ENCODE results near the gene ACSS2. TPM values are rescaled to one million over a fixed set of nuclear protein-coding genes. Genes with fewer than 3 reads are reported as not detected.

ACSS2 gene
- total and polyA plus RNA-seq, 2 experiments from 2014 or later = 26.1 to 49.3 TPM

GRCh38 chr20:34871320-34871926 is 5.0 kb upstream of the ACSS2 start (continued):
- TF ChIP-seq CTCF (conservative IDR thresholded peaks at IDR 0.05; ENCODE audit: low read depth in 2 of 2) = no peak
- TF ChIP-seq ZNF114 (CRISPR knock-in tag; IDR thresholded peaks at IDR 0.05) = no peak
- TF ChIP-seq JUNB (IDR thresholded peaks at IDR 0.05; ENCODE audit: unreplicated experiment) = no peak
- TF ChIP-seq POLR2AphosphoS5 (IDR thresholded peaks at IDR 0.05; ENCODE audit: low read depth) = no peak
- no peak for TF ChIP-seq STAT1 (IDR thresholded peaks at IDR 0.05; ENCODE audit: unreplicated experiment)
- no peak for TF ChIP-seq REST (IDR thresholded peaks at IDR 0.05; ENCODE audit: unreplicated experiment)
- no peak for TF ChIP-seq NANOG (IDR thresholded peaks at IDR 0.05; ENCODE audit: borderline replicate concordance)
- no peak for TF ChIP-seq EZH2 (IDR thresholded peaks at IDR 0.05; ENCODE audit: low read depth, unreplicated experiment)
- TF ChIP-seq ETS1 (IDR thresholded peaks at IDR 0.05) = no peak
- TF ChIP-seq CREB1 (CRISPR knock-in tag; IDR thresholded peaks at IDR 0.05; ENCODE audit: low read depth) = no peak

GRCh38 chr20:34871966-34872621 is 4.3 kb upstream of the ACSS2 start:
- H3K27ac Mint-ChIP-seq = no peak overlapping the region
- Histone ChIP-seq H3K4me2 (peak overlapping the region; percentile 99), H3K27ac (ENCODE audit: low read depth) (no peak overlapping the region), H3K36me3 (ENCODE audit: insufficient read depth) (no peaks in the 10 kb centered on the region), H3K27me3 (ENCODE audit: insufficient read depth) (peaks cover 21% of the 10 kb centered on the region), H3K9me2 (ENCODE audit: insufficient read depth) (no peaks in the 10 kb centered on the region), H3K79me2 (replicated peaks; ENCODE audit: insufficient read depth) (peaks cover 12% of the 10 kb centered on the region; the same call in 1 of the 2 replicates), H3F3A (replicated peaks; ENCODE audit: low read depth) (peaks cover 5% of the 10 kb centered on the region; the same call in 1 of the 2 replicates), H3K4me1 (ENCODE audit: insufficient read depth) (peaks cover 20% of the 10 kb centered on the region), H3K4me3 (peak overlapping the region; percentile 94), H4K20me1 (replicated peaks; ENCODE audit: insufficient read depth) (peaks cover 3% of the 10 kb centered on the region; the same call in 1 of the 2 replicates), H2AFZ (peak overlapping the region; percentile 95)
- no peaks in the 10 kb centered on the region for H3K9me3 Mint-ChIP-seq
- ATAC-seq (no peak), DNase-seq (ENCODE audit: low spot score) (peak; percentile 20)
- H3K4me1 Mint-ChIP-seq = peaks cover 33% of the 10 kb centered on the region
- peaks cover 22% of the 10 kb centered on the region for H3K27me3 Mint-ChIP-seq (ENCODE audit: insufficient read depth, low read depth, poor library complexity)
- no peaks in the 10 kb centered on the region; the same call in 2 of the 3 replicates for H3K36me3 Mint-ChIP-seq (ENCODE audit: low read depth)
- no peak for TF ChIP-seq ZNF331 (CRISPR knock-in tag; IDR thresholded peaks at IDR 0.05; ENCODE audit: low read depth)
- peak; percentile 29; the same call in 1 of the 2 replicates for TF ChIP-seq ZNF462 (CRISPR knock-in tag; IDR thresholded peaks at IDR 0.05)
- no peak for TF ChIP-seq ZNF114 (CRISPR knock-in tag; IDR thresholded peaks at IDR 0.05)
- H3K4me3 Mint-ChIP-seq = peak overlapping the region; percentile 86

Data from GM23338 (cell line).